VCaP (cell line): ENCODE data around the gene FIBCD1.

Source experiments
- H3K27ac ChIP-seq: fragments of 450-650 bp; 2 replicates; pipeline ENCODE4 v1.5.1; 2017
- TF ChIP-seq, protein P1 (sequence below): fragments of 450-650 bp; conservative IDR thresholded peaks from 2 replicates; pipeline ENCODE4 v1.5.1; 2017; ENCODE audit warnings: mild to moderate bottlenecking, moderate library complexity

FIBCD1 gene

DNA sequence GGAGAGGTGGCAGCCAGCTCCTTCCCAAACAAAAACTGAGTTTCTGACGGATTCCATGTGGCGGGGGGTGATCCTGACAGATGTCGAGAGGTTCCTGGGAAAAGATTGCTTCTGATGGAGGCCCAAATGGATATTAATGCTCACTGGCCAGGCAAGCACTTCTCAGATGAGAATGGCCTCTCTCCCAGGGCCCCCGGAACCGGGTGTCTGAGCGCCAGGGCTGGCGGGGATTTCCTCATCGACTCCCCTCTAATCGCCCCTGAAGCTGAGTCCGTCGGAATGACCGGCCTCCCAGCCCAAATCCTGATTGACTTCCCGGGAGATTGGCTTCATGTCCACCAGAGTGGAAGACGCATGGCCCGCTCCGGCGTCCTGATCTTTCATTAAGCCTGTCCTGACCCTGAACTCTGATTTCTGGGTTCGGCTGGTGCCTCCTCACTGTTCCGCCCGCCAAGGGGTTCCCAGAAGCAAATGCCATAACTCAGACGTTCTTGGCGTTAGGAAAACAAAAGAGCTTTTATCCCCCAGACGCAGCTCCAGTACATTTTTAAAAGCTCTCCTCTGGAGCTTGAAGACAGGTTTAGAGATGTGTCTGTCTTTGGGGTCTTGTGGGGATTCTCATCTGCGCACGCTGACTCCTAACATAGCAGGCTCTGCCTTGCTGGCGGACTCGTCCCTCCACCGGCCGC, 17.6 kb downstream of the FIBCD1 start:
- H3K27ac ChIP-seq: no peak overlapping the region
- TF ChIP-seq, protein P1, sequence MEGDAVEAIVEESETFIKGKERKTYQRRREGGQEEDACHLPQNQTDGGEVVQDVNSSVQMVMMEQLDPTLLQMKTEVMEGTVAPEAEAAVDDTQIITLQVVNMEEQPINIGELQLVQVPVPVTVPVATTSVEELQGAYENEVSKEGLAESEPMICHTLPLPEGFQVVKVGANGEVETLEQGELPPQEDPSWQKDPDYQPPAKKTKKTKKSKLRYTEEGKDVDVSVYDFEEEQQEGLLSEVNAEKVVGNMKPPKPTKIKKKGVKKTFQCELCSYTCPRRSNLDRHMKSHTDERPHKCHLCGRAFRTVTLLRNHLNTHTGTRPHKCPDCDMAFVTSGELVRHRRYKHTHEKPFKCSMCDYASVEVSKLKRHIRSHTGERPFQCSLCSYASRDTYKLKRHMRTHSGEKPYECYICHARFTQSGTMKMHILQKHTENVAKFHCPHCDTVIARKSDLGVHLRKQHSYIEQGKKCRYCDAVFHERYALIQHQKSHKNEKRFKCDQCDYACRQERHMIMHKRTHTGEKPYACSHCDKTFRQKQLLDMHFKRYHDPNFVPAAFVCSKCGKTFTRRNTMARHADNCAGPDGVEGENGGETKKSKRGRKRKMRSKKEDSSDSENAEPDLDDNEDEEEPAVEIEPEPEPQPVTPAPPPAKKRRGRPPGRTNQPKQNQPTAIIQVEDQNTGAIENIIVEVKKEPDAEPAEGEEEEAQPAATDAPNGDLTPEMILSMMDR: no peak

DNA sequence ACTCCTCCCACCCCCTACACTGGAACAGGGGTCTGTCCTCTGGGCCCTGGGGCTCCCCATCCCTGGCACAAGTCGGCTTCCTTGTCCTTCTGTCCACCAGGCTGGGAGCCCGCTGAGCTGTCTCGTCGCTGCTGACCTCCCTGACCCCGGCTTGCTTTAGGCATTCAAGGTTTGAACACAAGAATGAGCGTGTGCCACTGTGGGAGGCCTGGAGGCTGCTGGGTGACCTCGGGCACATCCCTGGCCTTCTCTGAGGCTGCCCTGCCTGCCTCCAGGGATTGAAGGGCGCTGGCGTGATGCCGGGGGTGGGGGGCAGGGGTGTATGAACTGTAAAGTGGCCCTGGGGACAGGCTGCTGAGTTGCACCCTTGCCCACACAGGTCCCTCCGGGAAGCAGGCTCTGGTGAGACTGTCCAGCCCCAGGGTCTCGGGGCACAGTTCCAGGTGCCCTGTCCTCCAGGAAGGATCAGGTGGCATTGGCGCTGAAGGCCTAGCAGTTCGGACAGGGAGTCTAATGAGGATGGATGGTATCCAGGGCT, 18.2 kb downstream of the FIBCD1 start:
- TF ChIP-seq, protein P1: no peak
- H3K27ac ChIP-seq: no peak overlapping the region

DNA sequence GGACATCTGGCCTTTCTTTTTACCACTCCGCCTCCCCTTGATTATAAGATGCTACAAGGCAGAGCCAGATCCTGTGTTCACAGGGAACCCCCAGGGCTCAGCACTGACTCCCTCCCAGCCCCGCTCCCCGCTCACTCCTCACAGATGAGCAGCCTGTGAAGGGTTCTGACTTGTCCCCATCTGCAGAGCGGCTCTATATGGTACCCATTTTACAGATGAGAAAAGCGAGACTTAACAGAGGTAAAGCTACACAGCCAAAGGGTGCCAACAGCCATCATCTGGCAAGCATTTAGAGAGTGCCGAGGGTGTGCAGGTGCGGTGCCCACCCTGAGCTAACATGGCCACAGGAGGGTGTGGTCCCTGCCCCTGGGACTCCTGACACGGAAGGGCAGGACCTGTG, 18.8 kb downstream of the FIBCD1 start:
- H3K27ac ChIP-seq: no peak overlapping the region
- TF ChIP-seq, protein P1: no peak

DNA sequence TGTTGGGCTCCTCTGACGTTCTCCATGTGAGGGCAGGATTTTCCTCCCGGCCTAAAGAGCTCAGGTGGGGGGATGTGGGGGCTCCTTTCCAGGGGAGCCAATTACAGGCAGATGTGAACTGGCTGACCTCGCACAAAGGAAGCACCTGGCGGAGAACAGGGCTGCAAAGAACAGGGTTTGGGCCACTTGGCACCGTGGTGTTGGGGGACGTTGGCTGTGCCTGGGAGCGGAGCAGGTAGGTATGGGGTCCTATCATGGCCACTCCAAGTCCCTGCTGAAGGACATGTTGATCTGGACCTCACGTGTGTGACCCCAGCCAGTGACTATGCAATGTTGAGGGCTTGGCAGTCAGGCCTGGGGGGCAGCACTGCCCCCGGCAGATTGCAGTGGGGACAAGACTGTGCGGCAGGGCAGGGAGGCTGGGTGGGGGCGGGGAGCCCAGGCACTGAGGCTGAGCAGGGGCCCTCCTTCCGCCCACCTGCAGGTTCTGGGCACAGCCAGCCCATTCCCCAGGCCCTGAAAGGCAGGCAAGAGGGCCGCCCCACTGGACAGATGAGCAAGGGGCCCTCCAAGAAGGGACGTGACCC, 19.4 kb downstream of the FIBCD1 start:
- TF ChIP-seq, protein P1: no peak
- H3K27ac ChIP-seq: no peak overlapping the region

DNA sequence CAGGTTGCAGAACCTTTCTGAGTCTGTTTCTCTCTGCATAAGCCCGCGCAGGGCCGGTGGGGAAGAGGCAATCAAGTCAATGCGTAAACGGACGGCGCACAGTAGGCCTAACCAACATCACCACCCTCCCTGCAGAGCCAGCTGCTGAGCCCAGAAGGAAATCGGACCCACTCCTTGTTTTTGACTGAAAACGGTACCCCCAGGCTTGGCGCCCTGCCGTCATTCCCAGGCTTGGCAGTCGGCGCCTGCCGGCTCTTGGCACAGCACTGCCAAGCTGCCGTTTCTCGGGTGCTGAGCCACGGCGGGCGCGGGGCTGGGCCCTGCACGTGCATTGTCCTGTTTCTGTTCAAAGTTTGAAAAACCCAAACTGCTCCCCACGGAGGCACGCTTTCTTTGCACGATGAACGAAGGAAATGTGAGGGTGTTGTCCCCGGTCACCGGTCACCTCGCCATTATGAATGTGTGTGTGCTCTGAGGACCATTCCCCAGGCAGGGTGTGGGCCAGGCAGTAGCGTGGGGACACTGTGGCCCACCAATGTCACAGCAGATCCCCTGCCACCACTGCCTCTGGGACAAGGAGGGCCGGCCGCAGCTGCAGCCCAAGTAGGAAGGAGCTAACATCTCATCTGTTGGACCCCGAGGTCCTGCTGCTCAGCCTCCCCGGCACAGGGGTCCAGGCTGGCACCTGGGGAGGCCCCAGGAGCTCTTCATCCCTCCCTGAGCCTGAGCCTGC, 20.1 kb downstream of the FIBCD1 start:
- H3K27ac ChIP-seq: no peak overlapping the region
- TF ChIP-seq, protein P1: no peak

DNA sequence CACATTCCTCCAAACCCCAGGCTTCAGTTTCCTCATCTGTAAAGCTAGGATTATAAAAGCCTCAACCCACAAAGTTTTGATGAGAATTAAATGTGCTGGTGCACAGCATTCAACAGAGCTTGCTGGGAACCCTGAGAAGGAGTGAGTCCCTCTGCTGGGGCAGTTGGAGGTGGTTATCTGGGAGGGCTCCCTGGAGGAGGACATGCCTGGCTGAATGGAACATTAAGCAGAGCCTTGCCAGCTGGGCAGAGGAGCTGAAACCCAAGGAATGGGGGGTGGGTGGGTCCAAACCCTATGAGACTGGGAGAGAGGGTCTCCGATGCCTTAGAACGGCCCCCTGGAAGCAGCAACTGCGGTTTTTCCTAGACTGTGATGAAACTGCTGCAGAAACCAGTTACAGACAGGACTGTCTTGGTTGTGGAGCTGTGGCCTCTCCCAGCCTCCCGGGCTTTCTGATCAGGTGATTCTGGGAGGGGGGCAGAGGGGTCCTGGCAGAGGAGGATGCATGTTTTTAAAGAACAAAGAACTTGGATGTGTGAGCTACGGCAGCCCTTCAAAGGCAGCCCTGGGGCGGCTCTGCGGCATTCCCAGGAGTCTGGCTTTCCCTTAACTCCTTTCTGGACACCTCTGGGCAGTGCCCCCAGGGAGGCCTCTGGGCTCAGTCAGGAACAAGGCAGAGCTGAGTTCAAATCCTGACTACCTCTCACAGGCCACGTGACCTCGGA, 20.8 kb downstream of the FIBCD1 start:
- no peak overlapping the region for H3K27ac ChIP-seq
- TF ChIP-seq, protein P1: no peak
